ENCODE results near the gene OPTN.
"Not testable (repeated sequence)": the region's sequence is repeated elsewhere in the genome, so short reads cannot be mapped to it uniquely, and the experiment has no call there.

The OPTN gene

GRCh38 chr10:13089345-13089744 is 10.6 kb upstream of the OPTN start:
- in situ Hi-C loops (cut with MboI; ENCODE audit: low sequenced_read_pairs), result no loop called here

GRCh38 chr10:13090289-13090688 is 9.7 kb upstream of the OPTN start:
- in situ Hi-C loops (cut with MboI; ENCODE audit: low sequenced_read_pairs), result no loop called here

GRCh38 chr10:13091801-13092200 is 8.2 kb upstream of the OPTN start:
- in situ Hi-C loops (cut with MboI; ENCODE audit: low sequenced_read_pairs), result no loop called here

- in situ Hi-C loops (cut with MboI; ENCODE audit: low sequenced_read_pairs), result no loop called here
Measured at GRCh38 chr10:13092291-13093102, 7.5 kb upstream of the OPTN start.

- in situ Hi-C loops (cut with MboI; ENCODE audit: low sequenced_read_pairs), result not testable (repeated sequence)
Measured at GRCh38 chr10:13094082-13094481, 5.9 kb upstream of the OPTN start.

GRCh38 chr10:13095094-13095493 is 4.9 kb upstream of the OPTN start:
- in situ Hi-C loops (cut with MboI; ENCODE audit: low sequenced_read_pairs), result no loop called here

- in situ Hi-C loops (cut with MboI; ENCODE audit: low sequenced_read_pairs), result no loop called here
Measured at GRCh38 chr10:13095929-13096328, 4.0 kb upstream of the OPTN start.

- in situ Hi-C loops (cut with MboI; ENCODE audit: low sequenced_read_pairs), result no loop called here
Measured at GRCh38 chr10:13099144-13099665, 758 bp upstream of the OPTN start.

GRCh38 chr10:13100349-13101294 is 659 bp downstream of the OPTN start:
- in situ Hi-C loops (cut with MboI; ENCODE audit: low sequenced_read_pairs), result no loop called here

- in situ Hi-C loops (cut with MboI; ENCODE audit: low sequenced_read_pairs), result no loop called here
Measured at GRCh38 chr10:13102002-13102794, 2.2 kb downstream of the OPTN start.

GRCh38 chr10:13103554-13103953 is 3.6 kb downstream of the OPTN start:
- in situ Hi-C loops (cut with MboI; ENCODE audit: low sequenced_read_pairs), result no loop called here

- in situ Hi-C loops (cut with MboI; ENCODE audit: low sequenced_read_pairs), result no loop called here
Measured at GRCh38 chr10:13104697-13105096, 4.7 kb downstream of the OPTN start.

GRCh38 chr10:13105184-13105583 is 5.2 kb downstream of the OPTN start:
- in situ Hi-C loops (cut with MboI; ENCODE audit: low sequenced_read_pairs), result no loop called here

GRCh38 chr10:13106387-13107045 is 6.6 kb downstream of the OPTN start:
- in situ Hi-C loops (cut with MboI; ENCODE audit: low sequenced_read_pairs), result no loop called here

- in situ Hi-C loops (cut with MboI; ENCODE audit: low sequenced_read_pairs), result no loop called here
Measured at GRCh38 chr10:13110908-13111307, 10.9 kb downstream of the OPTN start.

- in situ Hi-C loops (cut with MboI; ENCODE audit: low sequenced_read_pairs), result no loop called here
Measured at GRCh38 chr10:13113544-13113943, 13.6 kb downstream of the OPTN start.

GRCh38 chr10:13115832-13116803 is 16.2 kb downstream of the OPTN start:
- in situ Hi-C loops (cut with MboI; ENCODE audit: low sequenced_read_pairs), result no loop called here

- in situ Hi-C loops (cut with MboI; ENCODE audit: low sequenced_read_pairs), result no loop called here
Measured at GRCh38 chr10:13117841-13118783, 18.1 kb downstream of the OPTN start.

All from HL-60/S4 (cell line).